Esophagus squamous epithelium (tissue), 5 donors: ENCODE results near the gene TNNC1. TPM values are rescaled to one million over a fixed set of nuclear protein-coding genes. Genes with fewer than 3 reads are reported as not detected.

Experiments
- DNase-seq: peaks from one replicate; lab custom pipeline; 2025; lab: John Stamatoyannopoulos, UW
- H3K27ac ChIP-seq, 4 donors: fragments of 200-600 bp; sonication (generic); one replicate each; pipeline ENCODE4 v1.5.1; 2016 to 2019; ENCODE audit warnings: mild to moderate bottlenecking in 1 of 4
- H3K27me3 ChIP-seq, 4 donors: fragments of 200-600 bp; sonication (generic); 1 replicate in 3 of 4; 2 replicates in 1 of 4; pipeline versions ENCODE4 v1.5.1 to v1.6.0; 2017 to 2021; ENCODE audit warnings: antibody characterized with exemption in 1 of 4
- H3K36me3 ChIP-seq, 3 donors: fragments of 200-600 bp; sonication (generic); one replicate each; pipeline ENCODE4 v1.5.1; 2016 to 2019
- H3K4me1 ChIP-seq, 3 donors: fragments of 200-600 bp; sonication (generic); one replicate each; pipeline ENCODE4 v1.5.1; 2017 to 2019
- H3K4me3 ChIP-seq, 4 donors: fragments of 200-600 bp; sonication (generic); 1 replicate in 3 of 4; 2 replicates in 1 of 4; pipeline ENCODE4 v1.5.1; 2016 to 2019; ENCODE audit warnings: mild to moderate bottlenecking in 2 of 4, moderate library complexity in 1 of 4
- H3K9me3 ChIP-seq, 3 donors: fragments of 200-600 bp; sonication (generic); one replicate each; pipeline ENCODE4 v1.5.1; 2016 to 2019
- POLR2A ChIP-seq, 4 donors: fragments of 450-650 bp; IDR thresholded peaks; one replicate each; pipeline ENCODE4 v1.6.1; 2017; ENCODE audit warnings: antibody characterized with exemption in 4 of 4, mild to moderate bottlenecking in 4 of 4, moderate library complexity in 3 of 4
- WGBS, 2 donors: methylation state at CpG; one replicate each; pipeline ENCODE4 v1.1.5; 2018; 5-methylcytosine and 5-hydroxymethylcytosine counted together
- intact Hi-C: fragments of 100-400 bp; cut with DNase I; formaldehyde crosslinking; loops from one replicate; pipeline ENCODE4 v1.15.0; 2022
- total RNA-seq, 4 donors: library from RNA; depleted of rRNA; stranded (reverse); fragments of >200 nt; gene quantifications; one replicate each; pipeline ENCODE4 v1.1.0, GENCODE V29; 2016
- TF ChIP-seq, protein P1 (sequence below), 6 experiments: fragments of 450-650 bp in 4 of 6; fragments of 200-600 bp in 2 of 6; sonication (generic) in 2 of 6; IDR thresholded peaks; one replicate each; pipeline ENCODE4 v1.5.1; 2016 to 2019; ENCODE audit warnings: antibody characterized with exemption in 6 of 6, mild to moderate bottlenecking in 4 of 6, moderate library complexity in 4 of 6
- donor health status: DM: yes; HTN: yes; CAD: no.

The TNNC1 gene
- total RNA-seq, 4 donors from 2014 or later: 4.1 TPM; not detected in 3

DNA sequence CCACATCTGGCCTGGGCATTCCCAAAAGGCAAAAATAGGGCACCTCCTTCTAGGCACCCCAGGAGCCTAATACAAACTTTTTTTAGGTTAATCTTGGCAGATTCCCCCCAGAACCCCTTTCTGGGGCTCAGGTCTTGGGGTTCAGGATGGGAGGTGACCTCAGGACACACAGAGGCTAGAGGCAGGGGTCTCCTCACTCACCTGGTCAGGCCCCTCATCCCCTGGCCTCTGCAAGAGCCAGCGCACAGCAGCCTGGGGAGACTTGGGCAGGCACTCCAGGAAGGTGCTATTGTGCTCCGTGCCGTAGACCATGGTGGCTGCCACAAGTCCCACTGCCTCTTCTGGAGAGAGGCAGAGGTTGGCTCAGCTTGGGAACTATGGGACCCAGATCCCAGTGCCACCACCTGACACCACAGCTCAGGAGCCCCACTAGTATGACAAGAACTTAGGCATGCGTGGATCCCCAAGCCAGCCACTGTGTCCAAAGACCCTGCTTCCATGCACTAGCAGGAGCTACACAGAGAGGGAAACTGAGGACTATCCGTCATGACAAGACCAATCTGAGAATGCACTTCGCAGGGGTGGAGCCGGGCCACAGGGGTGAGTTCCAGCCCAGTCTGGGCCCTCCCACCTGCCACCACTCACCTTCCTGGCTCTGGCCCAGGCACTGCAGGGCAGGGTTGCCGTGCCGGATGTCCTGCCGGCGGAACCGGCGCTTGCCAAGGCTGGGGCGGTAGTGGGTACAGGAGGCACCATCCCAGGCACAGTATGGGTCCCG, 16.3 kb downstream of the TNNC1 start:
- H3K36me3 ChIP-seq: no peaks in the 10 kb centered on the region
- no peaks in the 10 kb centered on the region for H3K9me3 ChIP-seq
- peaks cover 9 to 53% (median 18%) of the 10 kb centered on the region in 3 donors for H3K4me1 ChIP-seq
- WGBS, 2 donors: no CpG with 5 or more reads among the region's 15 CpGs
- TF ChIP-seq, protein P1, sequence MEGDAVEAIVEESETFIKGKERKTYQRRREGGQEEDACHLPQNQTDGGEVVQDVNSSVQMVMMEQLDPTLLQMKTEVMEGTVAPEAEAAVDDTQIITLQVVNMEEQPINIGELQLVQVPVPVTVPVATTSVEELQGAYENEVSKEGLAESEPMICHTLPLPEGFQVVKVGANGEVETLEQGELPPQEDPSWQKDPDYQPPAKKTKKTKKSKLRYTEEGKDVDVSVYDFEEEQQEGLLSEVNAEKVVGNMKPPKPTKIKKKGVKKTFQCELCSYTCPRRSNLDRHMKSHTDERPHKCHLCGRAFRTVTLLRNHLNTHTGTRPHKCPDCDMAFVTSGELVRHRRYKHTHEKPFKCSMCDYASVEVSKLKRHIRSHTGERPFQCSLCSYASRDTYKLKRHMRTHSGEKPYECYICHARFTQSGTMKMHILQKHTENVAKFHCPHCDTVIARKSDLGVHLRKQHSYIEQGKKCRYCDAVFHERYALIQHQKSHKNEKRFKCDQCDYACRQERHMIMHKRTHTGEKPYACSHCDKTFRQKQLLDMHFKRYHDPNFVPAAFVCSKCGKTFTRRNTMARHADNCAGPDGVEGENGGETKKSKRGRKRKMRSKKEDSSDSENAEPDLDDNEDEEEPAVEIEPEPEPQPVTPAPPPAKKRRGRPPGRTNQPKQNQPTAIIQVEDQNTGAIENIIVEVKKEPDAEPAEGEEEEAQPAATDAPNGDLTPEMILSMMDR (IDR thresholded peaks at IDR 0.05): no peak
- TF ChIP-seq POLR2A (IDR thresholded peaks at IDR 0.05): no peak
- intact Hi-C loops: no loop called here
- no peak overlapping the region for H3K4me3 ChIP-seq
- no peak overlapping the region for H3K27ac ChIP-seq
- no peaks in the 10 kb centered on the region for H3K27me3 ChIP-seq
- no peak for DNase-seq

DNA sequence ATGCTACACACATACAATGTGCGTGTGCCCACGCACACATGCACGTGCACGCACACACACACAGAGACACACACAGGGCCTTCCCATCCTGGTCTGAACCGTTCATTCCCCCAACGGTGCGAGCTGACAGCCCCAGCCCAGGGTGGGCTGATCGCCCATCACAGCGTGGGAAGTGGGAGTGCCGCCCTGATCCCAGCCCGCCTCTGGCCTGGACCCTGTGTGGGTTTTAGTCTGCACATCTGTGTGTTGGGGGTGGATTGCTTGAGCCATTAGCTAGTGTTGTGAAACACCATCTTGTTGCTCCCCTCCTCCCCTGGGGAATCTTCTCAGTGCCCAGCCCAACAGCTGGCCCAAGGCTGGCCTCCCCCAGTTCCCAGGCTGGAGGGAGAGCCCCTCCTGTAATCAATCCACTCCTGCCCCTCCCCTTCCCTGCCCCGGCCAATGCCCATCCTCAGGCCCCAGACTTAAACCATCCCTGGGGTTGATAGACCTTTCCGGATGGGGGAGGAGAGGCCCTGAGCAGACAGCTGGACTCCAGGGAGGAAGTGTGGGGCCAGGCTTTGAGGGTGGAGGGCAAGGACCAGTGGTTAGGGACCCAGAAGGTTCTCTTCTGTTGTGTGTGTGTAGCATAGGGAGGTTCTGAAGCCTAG, 17.2 kb downstream of the TNNC1 start:
- Histone ChIP-seq H3K36me3 (no peaks in the 10 kb centered on the region), H3K27me3 (no peaks in the 10 kb centered on the region), H3K27ac (no peak overlapping the region), H3K4me1 (peaks cover 9 to 54% (median 18%) of the 10 kb centered on the region in 3 donors), H3K4me3 (no peak overlapping the region), H3K9me3 (no peaks in the 10 kb centered on the region)
- TF ChIP-seq, protein P1 (IDR thresholded peaks at IDR 0.05): no peak
- no peak for TF ChIP-seq POLR2A (IDR thresholded peaks at IDR 0.05)
- intact Hi-C loops: no loop called here
- no peak for DNase-seq
- 67 to 86% methylated on average over 9 to 11 of the region's 13 CpGs for WGBS, 2 donors

DNA sequence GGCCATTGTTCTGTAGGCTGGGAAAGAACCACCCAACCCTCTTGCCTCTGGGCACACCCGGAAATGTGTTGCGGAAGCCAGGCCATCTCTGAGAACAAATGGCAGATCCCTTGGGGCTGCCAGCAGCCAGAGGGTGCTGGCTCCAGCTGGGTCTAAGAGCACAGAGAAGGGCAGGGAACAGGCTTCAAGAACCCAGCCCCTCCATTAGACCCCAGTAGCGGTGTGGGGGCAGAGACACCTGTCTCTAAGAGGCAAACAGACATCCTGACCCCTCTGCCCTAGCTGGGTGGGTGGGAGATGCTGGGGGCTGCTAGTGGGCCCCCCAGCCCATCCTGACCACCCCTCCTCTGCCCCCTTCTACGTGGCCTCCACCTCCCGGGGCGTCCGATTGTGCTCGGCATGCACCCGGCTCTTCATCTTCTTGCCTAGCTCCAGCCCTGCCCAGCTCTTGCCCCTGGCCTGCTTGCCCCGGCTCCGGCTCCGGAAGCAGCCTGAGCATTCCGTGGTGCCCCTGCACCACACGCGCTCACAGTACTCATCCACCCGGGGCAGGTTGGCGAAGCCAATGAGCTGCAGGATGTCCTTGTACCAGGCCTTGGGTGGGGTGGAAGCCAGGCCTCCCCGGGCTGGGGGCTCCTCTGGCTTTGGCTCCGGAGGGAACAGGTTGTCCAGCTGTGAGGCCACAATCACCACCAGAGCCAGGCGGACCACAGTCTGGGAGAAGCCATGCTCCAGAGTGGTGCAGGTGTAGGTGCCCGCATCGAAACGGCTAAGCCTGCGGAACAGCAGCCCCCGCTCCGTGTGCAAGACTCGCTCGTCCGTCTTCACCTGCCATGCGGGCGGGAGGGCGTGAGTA, 18.4 kb downstream of the TNNC1 start:
- Histone ChIP-seq H3K27me3 (no peaks in the 10 kb centered on the region), H3K4me3 (no peak overlapping the region), H3K9me3 (no peaks in the 10 kb centered on the region), H3K36me3 (no peaks in the 10 kb centered on the region), H3K27ac (no peak overlapping the region), H3K4me1 (peaks cover 9 to 54% (median 18%) of the 10 kb centered on the region in 3 donors)
- intact Hi-C loops: no loop called here
- WGBS, 2 donors: 94 to 98% methylated on average over 10 to 13 of the region's 32 CpGs
- no peak for TF ChIP-seq POLR2A (IDR thresholded peaks at IDR 0.05)
- TF ChIP-seq, protein P1 (IDR thresholded peaks at IDR 0.05): no peak
- DNase-seq: no peak

DNA sequence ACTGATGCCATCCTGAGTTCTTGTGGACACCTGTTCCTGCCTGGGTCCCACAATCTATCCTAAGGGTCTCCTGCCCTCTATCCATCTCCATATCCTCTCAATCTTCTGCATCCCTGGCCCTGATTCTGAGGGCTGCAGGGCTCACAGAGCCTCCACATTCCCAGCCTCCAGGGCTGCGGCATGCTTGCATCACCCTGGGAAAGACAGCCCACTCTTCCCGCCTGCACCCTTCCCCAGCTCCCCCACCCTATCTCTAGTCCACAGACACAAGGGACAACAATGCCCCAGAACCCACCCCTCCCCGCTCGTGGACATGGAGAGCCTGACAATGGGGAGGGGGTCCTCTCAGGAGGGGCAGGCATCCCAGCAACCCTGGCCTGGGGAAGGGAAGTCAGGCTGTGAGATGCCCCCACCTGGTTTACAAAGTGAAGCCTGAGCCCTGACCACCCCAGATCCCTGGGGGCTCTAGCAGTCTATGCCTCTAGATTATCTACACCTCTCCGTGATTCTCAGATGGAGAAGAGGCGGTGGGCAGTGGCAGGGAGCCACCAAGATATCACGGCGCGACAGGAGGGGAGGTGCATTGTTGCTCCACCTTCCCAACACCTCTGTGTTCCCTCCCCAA, 19.2 kb downstream of the TNNC1 start:
- peak overlapping the region in 1 of 4 donors; percentile 36 for H3K27ac ChIP-seq
- H3K9me3 ChIP-seq: no peaks in the 10 kb centered on the region
- intact Hi-C loops: no loop called here
- no peak for DNase-seq
- H3K36me3 ChIP-seq: no peaks in the 10 kb centered on the region
- TF ChIP-seq POLR2A (IDR thresholded peaks at IDR 0.05): no peak
- TF ChIP-seq, protein P1 (IDR thresholded peaks at IDR 0.05): no peak
- H3K4me1 ChIP-seq: peaks cover 9 to 54% (median 18%) of the 10 kb centered on the region in 3 donors
- no peaks in the 10 kb centered on the region for H3K27me3 ChIP-seq
- 85 to 100% methylated on average over 2 to 4 of the region's 9 CpGs for whole genome bisulfite sequencing, 2 donors
- H3K4me3 ChIP-seq: no peak overlapping the region
